Esophagus squamous epithelium (tissue), 5 donors: Measurements from ENCODE around the gene COPS8. TPM values are rescaled to one million over a fixed set of nuclear protein-coding genes. Genes with fewer than 3 reads are reported as not detected.

Experiments
- DNase-seq: peaks from one replicate; lab custom pipeline; 2025; lab: John Stamatoyannopoulos, UW
- H3K27ac ChIP-seq, 4 donors: fragments of 200-600 bp; sonication (generic); one replicate each; pipeline ENCODE4 v1.5.1; 2016 to 2019; ENCODE audit warnings: mild to moderate bottlenecking in 1 of 4
- H3K27me3 ChIP-seq, 4 donors: fragments of 200-600 bp; sonication (generic); 1 replicate in 3 of 4; 2 replicates in 1 of 4; pipeline versions ENCODE4 v1.5.1 to v1.6.0; 2017 to 2021; ENCODE audit warnings: antibody characterized with exemption in 1 of 4
- H3K36me3 ChIP-seq, 3 donors: fragments of 200-600 bp; sonication (generic); one replicate each; pipeline ENCODE4 v1.5.1; 2016 to 2019
- H3K4me1 ChIP-seq, 3 donors: fragments of 200-600 bp; sonication (generic); one replicate each; pipeline ENCODE4 v1.5.1; 2017 to 2019
- H3K4me3 ChIP-seq, 4 donors: fragments of 200-600 bp; sonication (generic); 1 replicate in 3 of 4; 2 replicates in 1 of 4; pipeline ENCODE4 v1.5.1; 2016 to 2019; ENCODE audit warnings: mild to moderate bottlenecking in 2 of 4, moderate library complexity in 1 of 4
- H3K9me3 ChIP-seq, 3 donors: fragments of 200-600 bp; sonication (generic); one replicate each; pipeline ENCODE4 v1.5.1; 2016 to 2019
- POLR2A ChIP-seq, 4 donors: fragments of 450-650 bp; IDR thresholded peaks; one replicate each; pipeline ENCODE4 v1.6.1; 2017; ENCODE audit warnings: antibody characterized with exemption in 4 of 4, mild to moderate bottlenecking in 4 of 4, moderate library complexity in 3 of 4
- WGBS, 2 donors: methylation state at CpG; one replicate each; pipeline ENCODE4 v1.1.5; 2018; 5-methylcytosine and 5-hydroxymethylcytosine counted together
- intact Hi-C: fragments of 100-400 bp; cut with DNase I; formaldehyde crosslinking; loops from one replicate; pipeline ENCODE4 v1.15.0; 2022
- total RNA-seq, 4 donors: library from RNA; depleted of rRNA; stranded (reverse); fragments of >200 nt; gene quantifications; one replicate each; pipeline ENCODE4 v1.1.0, GENCODE V29; 2016
- TF ChIP-seq, protein P1 (sequence below), 6 experiments: fragments of 450-650 bp in 4 of 6; fragments of 200-600 bp in 2 of 6; sonication (generic) in 2 of 6; IDR thresholded peaks; one replicate each; pipeline ENCODE4 v1.5.1; 2016 to 2019; ENCODE audit warnings: antibody characterized with exemption in 6 of 6, mild to moderate bottlenecking in 4 of 6, moderate library complexity in 4 of 6
- donor health status: DM: yes; HTN: yes; CAD: no.

The COPS8 gene
- total RNA-seq, 4 donors from 2014 or later, result 26.9 to 69.0 (median 54.6) TPM

DNA sequence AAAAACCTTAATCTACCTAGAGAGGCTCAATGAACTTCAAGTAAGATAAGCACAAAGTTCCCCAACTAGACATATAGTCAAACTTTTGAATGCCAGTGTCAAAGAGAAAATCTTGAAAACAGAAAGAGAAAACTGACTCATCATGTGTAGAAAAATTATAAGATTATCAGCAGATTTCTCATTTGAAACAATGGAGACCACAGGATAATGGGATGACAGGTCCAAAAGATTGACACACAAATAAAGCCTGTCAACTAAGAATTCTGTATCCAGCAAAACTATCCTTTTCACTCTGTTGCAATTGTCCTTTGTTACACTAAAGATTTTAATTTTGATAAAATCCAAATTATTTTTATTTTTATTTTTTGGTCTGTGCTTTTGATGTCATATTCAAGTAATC lies 61.6 kb downstream of the COPS8 start:
- H3K4me3 ChIP-seq, result no peak overlapping the region
- no peak for TF ChIP-seq POLR2A (IDR thresholded peaks at IDR 0.05)
- H3K4me1 ChIP-seq, result no peaks in the 10 kb centered on the region
- no peak for DNase-seq
- no peaks in the 10 kb centered on the region for H3K27me3 ChIP-seq
- no peak overlapping the region for H3K27ac ChIP-seq
- H3K9me3 ChIP-seq, result peaks cover 0 to 28% (median 12%) of the 10 kb centered on the region in 3 donors
- intact Hi-C loops, result no loop called here
- H3K36me3 ChIP-seq, result no peaks in the 10 kb centered on the region

DNA sequence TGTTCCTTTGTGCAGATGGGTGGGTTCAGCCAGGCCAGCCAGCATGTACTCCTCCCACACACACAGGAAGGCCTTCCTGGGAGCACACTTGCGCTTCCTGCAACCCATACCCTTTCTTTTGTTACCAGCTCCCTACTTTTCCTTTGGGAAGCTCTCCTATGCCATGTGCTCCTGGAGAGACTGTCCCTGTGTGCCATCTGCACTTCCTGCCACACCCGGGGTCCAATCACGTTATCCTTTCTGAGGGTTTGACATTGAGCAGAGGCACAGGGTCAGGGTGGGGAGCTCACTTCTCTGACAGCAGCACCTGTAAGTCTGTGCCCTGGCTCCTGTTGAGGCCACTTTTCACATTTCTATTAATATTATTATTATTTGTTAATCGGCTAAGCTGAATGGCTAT lies 62.9 kb downstream of the COPS8 start:
- Histone ChIP-seq H3K36me3 (no peaks in the 10 kb centered on the region), H3K27me3 (no peaks in the 10 kb centered on the region), H3K4me3 (no peak overlapping the region), H3K4me1 (no peaks in the 10 kb centered on the region), H3K27ac (no peak overlapping the region), H3K9me3 (peaks cover 0 to 28% (median 12%) of the 10 kb centered on the region in 3 donors)
- intact Hi-C loops, result no loop called here
- TF ChIP-seq POLR2A (IDR thresholded peaks at IDR 0.05), result no peak
- TF ChIP-seq, protein P1, sequence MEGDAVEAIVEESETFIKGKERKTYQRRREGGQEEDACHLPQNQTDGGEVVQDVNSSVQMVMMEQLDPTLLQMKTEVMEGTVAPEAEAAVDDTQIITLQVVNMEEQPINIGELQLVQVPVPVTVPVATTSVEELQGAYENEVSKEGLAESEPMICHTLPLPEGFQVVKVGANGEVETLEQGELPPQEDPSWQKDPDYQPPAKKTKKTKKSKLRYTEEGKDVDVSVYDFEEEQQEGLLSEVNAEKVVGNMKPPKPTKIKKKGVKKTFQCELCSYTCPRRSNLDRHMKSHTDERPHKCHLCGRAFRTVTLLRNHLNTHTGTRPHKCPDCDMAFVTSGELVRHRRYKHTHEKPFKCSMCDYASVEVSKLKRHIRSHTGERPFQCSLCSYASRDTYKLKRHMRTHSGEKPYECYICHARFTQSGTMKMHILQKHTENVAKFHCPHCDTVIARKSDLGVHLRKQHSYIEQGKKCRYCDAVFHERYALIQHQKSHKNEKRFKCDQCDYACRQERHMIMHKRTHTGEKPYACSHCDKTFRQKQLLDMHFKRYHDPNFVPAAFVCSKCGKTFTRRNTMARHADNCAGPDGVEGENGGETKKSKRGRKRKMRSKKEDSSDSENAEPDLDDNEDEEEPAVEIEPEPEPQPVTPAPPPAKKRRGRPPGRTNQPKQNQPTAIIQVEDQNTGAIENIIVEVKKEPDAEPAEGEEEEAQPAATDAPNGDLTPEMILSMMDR (IDR thresholded peaks at IDR 0.05), result no peak
- no peak for DNase-seq
- 71 to 95% methylated on average over 4 of the region's 4 CpGs for WGBS, 2 donors

DNA sequence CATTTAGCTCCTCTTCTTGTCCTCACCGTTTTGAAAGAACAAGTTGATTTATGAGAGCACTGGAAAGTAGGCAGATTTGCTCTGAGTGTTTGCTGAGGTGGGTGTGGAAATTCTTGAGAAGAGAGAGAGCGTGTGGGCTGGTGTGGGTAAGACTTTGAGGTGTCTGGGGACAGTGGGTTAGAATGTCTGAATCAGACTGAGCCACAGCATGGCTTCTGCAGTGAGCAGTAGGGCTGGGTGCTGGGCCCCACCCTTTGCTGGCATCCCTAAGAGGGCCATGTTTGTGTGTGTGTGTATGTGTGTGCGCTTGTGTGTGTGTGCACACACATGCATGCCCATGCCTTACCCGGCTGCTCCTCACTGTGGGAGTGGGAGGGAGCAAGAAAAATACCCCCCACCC lies 63.7 kb downstream of the COPS8 start:
- no peak overlapping the region for H3K4me3 ChIP-seq
- no peaks in the 10 kb centered on the region for H3K36me3 ChIP-seq
- H3K27me3 ChIP-seq, result no peaks in the 10 kb centered on the region
- 54 to 67% methylated on average over 4 of the region's 4 CpGs for WGBS, 2 donors
- H3K27ac ChIP-seq, result no peak overlapping the region
- no peak for DNase-seq
- peaks cover 0 to 28% (median 12%) of the 10 kb centered on the region in 3 donors for H3K9me3 ChIP-seq
- TF ChIP-seq POLR2A (IDR thresholded peaks at IDR 0.05), result no peak
- TF ChIP-seq, protein P1 (IDR thresholded peaks at IDR 0.05), result no peak
- intact Hi-C loops, result no loop called here
- no peaks in the 10 kb centered on the region for H3K4me1 ChIP-seq
